Parathyroid adenoma (tissue), 2 donors: ENCODE results near the gene SYNPO2.

Experiments used
- H2AFZ ChIP-seq: fragments of 300-600 bp; sonication (generic); one replicate; pipeline ENCODE4 v1.7.0; 2017; ENCODE audit warnings: antibody characterized with exemption, mild to moderate bottlenecking
- H3K27ac ChIP-seq: fragments of 300-600 bp; sonication (generic); one replicate; pipeline ENCODE4 v1.7.0; 2017
- H3K27me3 ChIP-seq: fragments of 300-600 bp; sonication (generic); one replicate; pipeline ENCODE4 v1.7.0; 2017; ENCODE audit warnings: low read length; ENCODE audit not compliant: control insufficient read depth, insufficient read depth
- H3K36me3 ChIP-seq: fragments of 300-600 bp; sonication (generic); one replicate; pipeline ENCODE4 v1.7.0; 2017; ENCODE audit warnings: low read length; ENCODE audit not compliant: control insufficient read depth, insufficient read depth
- H3K4me1 ChIP-seq: fragments of 300-600 bp; sonication (generic); one replicate; pipeline ENCODE4 v1.7.0; 2017; ENCODE audit warnings: control low read depth
- H3K4me2 ChIP-seq: fragments of 300-600 bp; sonication (generic); one replicate; pipeline ENCODE4 v1.7.0; 2017; ENCODE audit warnings: low read length
- H3K4me3 ChIP-seq: fragments of 300-600 bp; sonication (generic); one replicate; pipeline ENCODE4 v1.7.0; 2017; ENCODE audit warnings: low read depth, low read length
- H3K79me2 ChIP-seq: fragments of 300-600 bp; sonication (generic); one replicate; pipeline ENCODE4 v1.7.0; 2017; ENCODE audit warnings: control low read depth
- H3K9ac ChIP-seq: fragments of 300-600 bp; sonication (generic); one replicate; pipeline ENCODE4 v1.7.0; 2017; ENCODE audit warnings: mild to moderate bottlenecking
- H3K9me3 ChIP-seq: fragments of 300-600 bp; sonication (generic); one replicate; pipeline ENCODE4 v1.7.0; 2017; ENCODE audit warnings: low read length; ENCODE audit not compliant: control insufficient read depth
- CTCF ChIP-seq: fragments of 300-600 bp; sonication (generic); IDR thresholded peaks from one replicate; pipeline ENCODE4 v1.7.0; 2017; ENCODE audit warnings: antibody characterized with exemption, mild to moderate bottlenecking
- donor health status: primary hyperparathyroidism.

Gene SYNPO2

GRCh38 chr4:118967393-118967792, 78.7 kb downstream of the SYNPO2 start:
- TF ChIP-seq CTCF: no peak
- Histone ChIP-seq H2AFZ (no peak overlapping the region), H3K9ac (no peak overlapping the region), H3K27me3 (no peaks in the 10 kb centered on the region), H3K79me2 (no peaks in the 10 kb centered on the region), H3K27ac (no peak overlapping the region), H3K4me1 (no peaks in the 10 kb centered on the region), H3K4me2 (no peak overlapping the region), H3K4me3 (no peak overlapping the region), H3K9me3 (no peaks in the 10 kb centered on the region), H3K36me3 (no peaks in the 10 kb centered on the region)

- Histone ChIP-seq H3K27ac (no peak overlapping the region), H3K79me2 (no peaks in the 10 kb centered on the region), H3K36me3 (no peaks in the 10 kb centered on the region), H3K27me3 (no peaks in the 10 kb centered on the region), H3K9ac (no peak overlapping the region), H3K4me1 (no peaks in the 10 kb centered on the region), H3K4me3 (no peak overlapping the region), H3K9me3 (no peaks in the 10 kb centered on the region), H2AFZ (peak overlapping the region; percentile 28), H3K4me2 (no peak overlapping the region)
- no peak for TF ChIP-seq CTCF
Measured at GRCh38 chr4:118968005-118968404, 79.4 kb downstream of the SYNPO2 start.

GRCh38 chr4:118968813-118969212, 80.2 kb downstream of the SYNPO2 start:
- H2AFZ ChIP-seq: no peak overlapping the region
- H3K9ac ChIP-seq: no peak overlapping the region
- no peak overlapping the region for H3K4me3 ChIP-seq
- no peak overlapping the region for H3K4me2 ChIP-seq
- TF ChIP-seq CTCF: no peak
- no peaks in the 10 kb centered on the region for H3K27me3 ChIP-seq
- H3K9me3 ChIP-seq: no peaks in the 10 kb centered on the region
- no peak overlapping the region for H3K27ac ChIP-seq
- H3K4me1 ChIP-seq: no peaks in the 10 kb centered on the region
- H3K79me2 ChIP-seq: no peaks in the 10 kb centered on the region
- H3K36me3 ChIP-seq: no peaks in the 10 kb centered on the region

GRCh38 chr4:118969359-118969758, 80.7 kb downstream of the SYNPO2 start:
- Histone ChIP-seq H3K9me3 (no peaks in the 10 kb centered on the region), H3K4me1 (no peaks in the 10 kb centered on the region), H3K4me3 (no peak overlapping the region), H3K27me3 (no peaks in the 10 kb centered on the region), H3K79me2 (no peaks in the 10 kb centered on the region), H3K9ac (no peak overlapping the region), H3K4me2 (no peak overlapping the region), H3K36me3 (no peaks in the 10 kb centered on the region), H3K27ac (no peak overlapping the region), H2AFZ (no peak overlapping the region)
- peak; percentile 24 for TF ChIP-seq CTCF

GRCh38 chr4:118972167-118972566, 83.5 kb downstream of the SYNPO2 start:
- Histone ChIP-seq H3K4me3 (no peak overlapping the region), H3K4me2 (no peak overlapping the region), H3K9me3 (no peaks in the 10 kb centered on the region), H3K79me2 (no peaks in the 10 kb centered on the region), H3K4me1 (no peaks in the 10 kb centered on the region), H3K27ac (no peak overlapping the region), H3K9ac (no peak overlapping the region), H3K27me3 (no peaks in the 10 kb centered on the region), H3K36me3 (no peaks in the 10 kb centered on the region), H2AFZ (no peak overlapping the region)
- no peak for TF ChIP-seq CTCF
